Measurements from ENCODE around the gene MT1H.
"Not testable (repeated sequence)": the region's sequence is repeated elsewhere in the genome, so short reads cannot be mapped to it uniquely, and the experiment has no call there.

The MT1H gene

GRCh38 chr16:56686758-56687157, 17.1 kb downstream of the MT1H start:
- no peak for DNase-seq

DNA sequence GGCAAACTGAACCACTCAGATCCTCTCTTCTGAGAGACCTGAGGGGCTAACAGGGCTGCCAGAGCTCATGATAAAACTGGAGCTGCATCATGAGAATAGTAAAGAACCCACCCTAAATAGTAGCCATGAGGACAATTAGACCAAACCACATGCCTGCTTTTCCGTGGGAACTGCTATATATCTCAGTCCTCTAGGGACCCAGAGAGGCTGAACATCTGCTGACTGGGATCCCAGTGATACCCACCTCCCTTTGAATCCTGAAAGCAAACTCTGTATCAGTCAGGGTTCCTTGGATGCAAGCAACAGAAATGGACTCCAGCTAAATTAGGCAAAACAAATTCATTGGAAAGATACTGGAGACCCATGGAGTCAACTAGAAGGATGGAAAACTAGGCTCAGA, 19.1 kb downstream of the MT1H start:
- DNase-seq, result no peak

GRCh38 chr16:56689171-56689570, 19.6 kb downstream of the MT1H start:
- DNase-seq, result no peak

DNA sequence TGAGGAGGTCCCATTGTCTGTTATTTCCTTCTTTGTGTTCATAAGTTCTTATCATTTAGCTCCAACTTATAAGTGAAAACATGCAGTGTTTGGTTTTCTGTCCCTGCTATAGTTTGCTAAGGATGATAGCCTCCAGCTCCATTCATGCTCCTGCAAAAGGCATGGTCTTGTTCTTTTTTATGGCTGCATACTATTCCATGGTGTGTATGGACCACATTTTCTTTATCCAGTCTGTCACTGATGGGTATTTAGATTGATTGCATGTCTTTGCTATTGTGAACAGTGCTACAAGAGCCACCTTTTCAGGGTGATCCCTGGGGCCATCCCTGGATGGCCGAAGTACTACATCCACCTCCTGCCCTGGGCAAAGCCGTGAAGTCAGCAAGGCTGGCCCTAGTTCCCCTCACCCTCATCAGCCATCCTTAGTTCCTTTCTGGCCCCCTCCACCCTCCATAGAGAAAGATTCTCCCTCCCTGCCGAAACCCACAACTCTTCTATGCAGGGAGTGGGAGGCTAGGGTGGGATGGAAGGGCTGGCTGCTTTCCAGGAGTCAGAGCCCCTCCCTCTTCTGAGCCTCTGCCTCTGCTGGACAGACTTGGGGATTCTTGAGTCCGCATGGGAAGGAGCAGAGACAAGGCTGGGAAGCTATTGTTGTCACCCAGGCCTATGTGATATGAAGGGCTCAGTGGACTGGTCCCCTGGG, 21.0 kb downstream of the MT1H start:
- DNase-seq, result no peak

DNA sequence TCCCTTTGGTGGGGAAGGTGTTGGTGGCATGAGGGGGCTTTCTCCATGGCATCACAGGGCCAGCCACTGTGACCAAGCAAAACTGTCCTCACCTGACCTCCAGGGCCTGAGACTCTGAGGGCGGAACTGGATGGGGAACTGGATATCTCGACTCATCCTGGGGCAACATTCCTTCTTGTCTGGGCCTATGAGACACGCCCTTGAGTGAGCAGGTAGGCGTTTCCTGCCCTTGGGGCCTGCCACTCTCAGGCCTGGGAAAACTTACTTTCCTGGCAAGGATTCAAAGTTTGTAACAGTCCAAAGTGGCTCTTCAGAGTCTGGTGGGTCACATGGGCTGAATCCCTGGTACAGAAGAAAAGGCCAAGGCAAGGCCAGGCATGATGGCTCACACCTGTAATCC, 22.3 kb downstream of the MT1H start:
- DNase-seq, result no peak

GRCh38 chr16:56695246-56695645, 25.6 kb downstream of the MT1H start:
- no peak for DNase-seq

DNA sequence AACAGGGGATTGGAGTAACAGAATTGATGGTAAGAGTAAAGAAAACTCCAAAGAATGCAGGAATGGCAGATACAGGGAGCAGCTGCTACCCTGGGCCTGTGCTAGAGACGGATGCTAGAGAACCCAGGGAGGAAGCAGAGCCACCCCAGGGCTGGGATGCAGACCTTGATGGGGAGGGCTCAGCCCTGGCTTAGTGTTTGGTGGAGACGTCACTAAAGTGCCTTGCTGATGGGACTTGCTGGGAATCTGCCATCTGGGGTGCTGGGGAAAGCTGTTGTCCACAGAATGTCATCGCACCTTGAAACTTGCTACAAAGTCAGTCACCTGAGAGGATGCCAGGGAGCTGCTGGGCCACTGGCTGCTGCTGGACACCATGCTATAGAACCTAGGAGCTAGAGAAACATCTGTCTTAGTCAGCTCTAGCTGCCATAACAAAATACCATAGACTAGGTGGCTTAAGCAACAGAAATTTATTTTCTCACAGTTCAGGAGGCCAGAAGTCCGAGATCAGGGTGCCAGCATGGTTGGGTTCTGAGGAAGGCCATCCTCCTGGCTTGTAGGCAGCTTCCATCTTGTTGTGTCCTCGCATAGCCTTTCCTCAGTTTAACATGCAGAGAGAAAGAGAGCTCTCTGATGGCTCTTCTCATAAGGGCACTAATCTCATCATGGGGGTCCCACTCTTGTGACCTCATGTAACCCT, 28.0 kb downstream of the MT1H start:
- no peak for DNase-seq

- no peak for DNase-seq
Measured at GRCh38 chr16:56700195-56700594, 30.6 kb downstream of the MT1H start.

DNA sequence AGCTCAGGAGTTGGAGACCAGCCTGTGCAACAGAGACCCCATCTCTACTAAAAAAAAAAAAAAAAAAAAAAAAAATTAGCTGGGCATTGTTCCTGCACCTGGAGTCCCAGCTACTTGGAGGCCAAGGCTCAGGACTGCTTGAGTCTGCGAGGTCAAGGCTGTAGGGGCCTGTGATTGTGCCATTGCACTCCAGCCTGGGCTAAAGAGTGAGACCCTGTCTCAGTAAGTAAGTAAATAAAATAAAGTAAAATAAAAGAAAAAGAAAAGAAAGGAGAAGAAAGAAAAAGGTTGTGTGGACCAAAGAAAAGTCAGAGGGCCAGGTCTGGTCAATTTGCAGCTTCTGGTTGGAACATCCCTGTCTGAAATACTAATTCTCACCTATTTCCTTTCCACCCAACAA, 31.0 kb downstream of the MT1H start:
- DNase-seq, result no peak

GRCh38 chr16:56701534-56701933, 31.9 kb downstream of the MT1H start:
- DNase-seq, result no peak

GRCh38 chr16:56702836-56703235, 33.2 kb downstream of the MT1H start:
- DNase-seq, result no peak

DNA sequence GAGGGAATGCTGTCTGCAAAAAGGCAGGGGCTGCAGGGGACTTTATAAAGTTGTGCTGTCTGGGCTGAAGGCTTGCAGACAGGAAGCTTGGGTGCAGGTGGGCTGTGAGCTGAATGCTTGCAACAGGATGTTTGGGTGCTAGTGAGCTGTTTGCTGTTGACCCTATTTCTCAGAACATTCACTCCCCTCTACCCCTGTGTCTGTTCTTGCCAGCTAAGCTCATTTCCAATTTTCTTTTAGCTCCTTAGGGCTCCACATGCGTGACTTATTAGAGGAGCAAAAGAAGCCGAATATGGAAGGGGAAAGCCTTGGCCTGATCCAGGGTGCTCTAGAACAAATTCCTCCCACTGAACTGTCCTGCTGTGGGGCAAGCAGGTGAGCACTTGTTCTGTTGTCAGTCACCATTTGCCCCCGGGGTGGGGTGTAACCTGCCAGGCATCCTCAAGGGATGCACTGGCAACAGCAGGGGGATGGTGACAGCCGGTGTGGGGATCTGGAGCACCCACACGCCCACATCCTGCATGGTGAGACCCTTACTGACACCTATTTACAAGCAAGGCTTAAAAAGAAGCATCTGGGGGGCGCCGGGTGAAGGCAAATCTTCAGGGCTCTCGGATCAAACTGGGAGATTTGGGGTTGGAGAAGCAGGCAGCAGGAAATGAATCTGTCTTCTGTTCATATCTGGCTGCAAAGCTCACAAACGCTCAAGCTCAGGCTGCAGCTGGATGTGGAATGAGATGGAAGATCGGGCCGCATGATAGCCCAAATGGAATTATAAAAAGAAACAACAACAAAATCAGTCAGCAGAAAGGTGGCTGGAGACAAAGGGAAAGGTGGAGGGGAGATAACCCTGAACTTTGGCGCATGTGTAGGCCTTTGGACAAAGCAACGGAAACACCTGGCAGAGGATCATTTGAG, 39.2 kb downstream of the MT1H start:
- DNase-seq, result no peak

GRCh38 chr16:56709443-56710040, 39.9 kb downstream of the MT1H start:
- no peak for DNase-seq

DNA sequence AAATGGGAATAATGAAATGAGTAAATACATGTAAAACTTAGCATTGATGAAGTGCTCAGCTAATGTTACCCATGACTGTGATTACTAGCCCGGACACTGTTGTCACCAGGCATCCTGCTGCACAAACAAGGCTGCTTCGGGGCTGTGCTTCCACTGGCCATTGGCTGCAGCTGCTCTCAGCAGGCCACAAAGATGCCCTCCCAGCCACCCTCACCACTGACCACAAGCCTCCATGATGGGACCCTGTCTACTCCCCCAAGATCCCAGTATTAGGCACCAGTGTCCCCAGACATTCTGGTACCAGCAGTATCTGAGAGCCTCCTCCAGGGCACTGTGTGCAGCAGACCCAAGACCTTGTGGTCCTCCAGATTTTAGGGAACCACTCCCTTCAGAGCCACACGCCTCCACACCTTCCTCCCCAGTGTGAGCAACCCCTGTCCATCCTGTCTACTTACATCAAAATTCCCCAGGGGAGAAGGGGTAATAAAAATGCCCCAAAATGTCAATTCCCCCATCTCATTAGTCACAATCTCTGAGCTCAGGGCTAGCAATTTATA, 40.6 kb downstream of the MT1H start:
- no peak for DNase-seq

DNA sequence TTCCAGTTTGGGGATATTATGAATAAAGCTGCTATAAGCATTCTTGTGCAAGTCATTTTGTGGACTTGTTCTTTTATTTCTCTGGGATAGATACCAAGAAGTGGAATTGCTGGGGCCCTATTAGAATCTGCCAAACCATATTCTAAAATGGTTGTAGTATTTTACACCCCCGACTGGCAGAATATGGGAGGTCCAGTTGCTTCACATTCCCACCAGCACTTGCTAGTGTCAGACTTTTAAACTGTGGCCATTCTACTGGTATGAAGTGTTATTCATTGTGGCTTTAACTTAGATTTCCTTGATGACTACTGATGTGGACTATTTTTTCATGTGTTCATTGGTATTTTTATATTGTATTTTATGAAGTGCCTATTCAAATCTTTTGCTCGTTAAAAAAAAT, 42.2 kb downstream of the MT1H start:
- no peak for DNase-seq

DNA sequence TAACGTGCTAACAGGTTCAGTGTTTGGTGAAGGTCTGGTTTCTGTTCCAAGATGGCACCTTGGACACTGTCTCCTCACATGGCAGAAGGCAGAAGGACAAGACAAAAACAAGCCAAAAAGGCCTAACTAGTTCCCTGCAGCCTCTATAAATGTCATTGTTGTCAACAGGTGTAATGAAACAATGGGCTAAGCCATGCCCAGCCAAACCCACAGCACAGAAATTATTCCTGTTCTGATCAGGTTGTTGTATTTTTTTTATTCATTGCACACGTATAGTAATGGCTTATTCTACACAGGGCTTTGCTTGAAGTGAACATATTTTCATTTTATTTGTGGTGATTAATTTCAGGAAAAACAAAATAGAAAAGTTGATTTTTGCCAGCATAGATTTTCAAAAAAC, 44.2 kb downstream of the MT1H start:
- no peak for DNase-seq

GRCh38 chr16:56715126-56715525, 45.5 kb downstream of the MT1H start:
- no peak for DNase-seq

DNA sequence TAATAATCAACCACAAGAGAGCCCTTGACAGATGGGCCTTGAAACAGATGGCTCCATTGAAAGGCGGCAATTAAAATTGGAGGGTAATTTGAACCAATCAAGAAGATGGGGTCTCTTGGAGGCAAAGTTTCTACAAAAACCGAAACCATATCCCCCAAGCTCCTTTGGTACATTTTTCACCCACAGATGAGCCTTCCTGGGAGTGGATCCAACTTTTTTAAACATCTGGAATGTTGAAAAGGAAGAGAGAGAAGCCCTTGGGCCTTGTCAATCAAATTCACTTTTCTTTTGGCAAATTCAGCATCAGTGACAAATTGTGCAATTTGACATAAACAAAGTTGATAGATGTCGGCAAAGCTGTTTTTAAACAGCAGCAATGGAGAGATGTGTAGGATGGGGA, 47.1 kb downstream of the MT1H start:
- no peak for DNase-seq

DNA sequence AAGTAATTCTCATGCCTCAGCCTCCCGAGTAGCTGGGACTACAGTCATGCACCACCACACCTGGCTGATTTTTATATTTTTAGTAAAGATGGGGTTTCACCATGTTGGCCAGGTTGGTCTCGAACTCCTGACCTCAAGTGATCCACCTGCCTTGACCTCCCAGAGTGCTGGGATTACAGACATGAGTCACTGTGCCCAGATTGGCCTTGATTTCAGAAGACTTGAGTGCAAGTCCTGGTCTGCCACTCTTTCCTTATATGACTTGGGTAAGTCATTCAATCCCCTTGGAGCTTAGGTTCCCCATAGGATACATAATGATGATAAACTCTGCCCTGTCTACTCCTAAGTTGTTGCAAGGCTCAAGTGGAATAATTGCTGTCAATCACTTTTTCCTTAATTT, 47.9 kb downstream of the MT1H start:
- DNase-seq, result not testable (repeated sequence)
